HG02870 (cell line): ENCODE results near the gene TTC9C.
"Not testable (repeated sequence)": the region's sequence is repeated elsewhere in the genome, so short reads cannot be mapped to it uniquely, and the experiment has no call there.

Experiments used
- ATAC-seq: cut with Tn5 transposase; IDR thresholded peaks from one replicate; pipeline ENCODE4 v1.9.1; 2021; ENCODE audit warnings: mild to moderate bottlenecking, moderate library complexity; ENCODE audit not compliant: unreplicated experiment

TTC9C gene

DNA sequence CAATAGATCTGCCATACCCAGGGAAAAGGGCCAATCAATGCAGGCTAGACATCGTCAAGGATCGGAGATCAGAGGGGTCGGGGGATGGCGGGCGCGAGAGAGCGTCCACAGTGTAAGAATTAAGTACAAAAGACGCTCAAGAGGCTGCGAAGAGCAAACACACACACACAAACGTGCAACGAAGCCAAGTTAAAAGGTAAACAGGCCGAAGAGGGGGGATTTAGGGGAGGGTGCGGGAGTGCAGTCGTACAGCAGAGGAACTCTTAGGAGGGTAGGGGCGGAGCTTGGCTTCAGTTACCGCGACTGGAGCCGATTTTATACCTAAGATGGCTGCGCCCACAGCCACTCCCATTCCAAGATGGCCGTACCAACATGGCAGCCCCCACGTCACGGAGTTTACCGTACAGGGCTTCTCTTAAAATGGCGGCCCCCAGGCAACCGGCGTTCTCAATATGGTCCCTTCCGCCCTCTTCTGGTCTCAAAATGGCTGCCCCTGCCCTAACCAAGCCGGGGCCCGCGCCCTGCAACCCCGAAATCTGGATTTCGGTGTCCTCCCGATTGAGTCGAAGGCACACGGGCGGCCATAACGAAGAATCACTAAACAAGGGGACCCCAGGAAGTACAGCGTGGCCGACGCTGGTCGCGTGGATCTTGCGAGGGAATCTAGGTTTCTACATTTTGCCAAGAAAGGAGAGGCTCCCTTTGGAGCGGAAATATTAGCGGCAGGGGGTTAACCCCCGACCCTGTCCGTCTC lies 18.9 kb upstream of the TTC9C start:
- peak; percentile 72 for ATAC-seq

DNA sequence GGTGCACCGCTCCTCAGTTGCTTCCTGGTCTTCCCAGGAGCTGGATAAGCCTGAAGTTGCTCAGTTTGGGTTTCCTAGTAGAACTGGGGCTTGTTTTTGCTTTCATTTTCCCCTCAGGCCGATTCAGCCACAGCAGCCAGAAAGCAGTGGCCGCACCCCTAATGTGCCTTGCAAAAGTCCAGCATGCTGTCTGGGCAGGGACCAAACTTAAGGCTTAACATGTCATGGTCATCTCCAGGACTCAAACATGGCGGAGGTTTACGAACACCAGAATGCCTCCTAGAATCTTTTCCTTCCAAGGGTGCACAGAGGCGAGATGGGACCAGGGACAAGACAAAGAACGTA lies 18.3 kb upstream of the TTC9C start:
- ATAC-seq, result no peak

DNA sequence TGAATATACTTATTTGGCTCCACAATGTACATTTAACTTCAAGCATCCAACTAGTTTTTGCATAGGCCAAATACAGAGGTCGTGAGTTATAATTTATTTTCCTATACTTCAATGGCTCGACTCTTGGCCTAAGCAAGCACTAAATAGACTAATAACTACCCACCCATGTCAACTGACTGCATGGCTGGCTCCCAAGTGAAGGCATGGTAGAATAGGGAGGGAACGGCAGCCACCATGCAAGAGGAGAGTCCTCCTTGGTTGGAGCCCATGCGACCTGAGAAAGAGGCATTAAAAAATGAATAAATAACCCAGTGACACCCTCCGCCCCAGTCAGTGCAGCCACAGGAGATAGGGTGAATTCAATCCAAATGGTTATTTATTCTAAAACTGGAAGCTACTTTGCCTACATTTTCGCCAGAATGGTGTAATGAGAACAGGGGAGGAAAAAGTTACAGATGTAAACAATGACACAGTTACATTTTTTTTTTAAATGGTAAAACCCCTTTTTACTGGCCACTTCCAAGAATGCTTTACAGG lies 15.9 kb upstream of the TTC9C start:
- ATAC-seq, result no peak

DNA sequence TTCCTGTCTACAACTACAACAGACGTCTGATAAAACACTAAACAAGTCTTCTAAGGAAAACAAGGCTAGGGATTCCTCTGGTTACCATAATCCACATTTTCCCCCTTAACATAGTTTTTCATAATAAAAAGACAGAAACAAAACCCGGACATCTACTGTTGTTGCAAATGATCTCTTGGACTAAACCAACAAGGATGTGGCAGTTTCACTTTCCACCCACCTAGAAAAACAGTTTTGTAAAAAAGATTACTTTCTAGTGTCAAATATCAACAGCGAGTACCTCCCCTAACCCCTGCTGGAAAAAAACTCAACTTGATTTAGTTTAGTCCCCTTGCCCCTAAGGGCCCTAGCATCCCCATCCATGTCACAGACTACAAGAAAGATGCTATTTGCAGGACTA lies 15.4 kb upstream of the TTC9C start:
- ATAC-seq, result no peak

DNA sequence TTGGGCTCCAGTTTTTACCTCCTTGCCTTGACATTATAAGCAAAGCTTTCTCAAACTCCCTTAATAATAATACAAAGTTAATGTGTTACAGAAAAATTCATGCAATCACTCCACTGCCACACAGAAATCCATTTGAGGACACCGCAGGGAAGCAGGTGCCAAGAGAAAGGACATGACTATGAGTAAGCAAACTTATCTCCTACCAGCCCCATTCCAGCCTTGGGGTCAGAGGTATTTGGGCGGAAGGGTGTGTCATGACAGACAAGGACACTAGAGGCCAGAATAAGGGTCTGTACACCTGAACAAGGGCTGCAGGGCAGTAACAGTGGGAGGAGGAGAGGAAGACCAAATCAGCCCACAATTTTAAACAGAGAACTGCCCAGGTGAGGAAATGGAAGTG lies 14.9 kb upstream of the TTC9C start:
- no peak for ATAC-seq

DNA sequence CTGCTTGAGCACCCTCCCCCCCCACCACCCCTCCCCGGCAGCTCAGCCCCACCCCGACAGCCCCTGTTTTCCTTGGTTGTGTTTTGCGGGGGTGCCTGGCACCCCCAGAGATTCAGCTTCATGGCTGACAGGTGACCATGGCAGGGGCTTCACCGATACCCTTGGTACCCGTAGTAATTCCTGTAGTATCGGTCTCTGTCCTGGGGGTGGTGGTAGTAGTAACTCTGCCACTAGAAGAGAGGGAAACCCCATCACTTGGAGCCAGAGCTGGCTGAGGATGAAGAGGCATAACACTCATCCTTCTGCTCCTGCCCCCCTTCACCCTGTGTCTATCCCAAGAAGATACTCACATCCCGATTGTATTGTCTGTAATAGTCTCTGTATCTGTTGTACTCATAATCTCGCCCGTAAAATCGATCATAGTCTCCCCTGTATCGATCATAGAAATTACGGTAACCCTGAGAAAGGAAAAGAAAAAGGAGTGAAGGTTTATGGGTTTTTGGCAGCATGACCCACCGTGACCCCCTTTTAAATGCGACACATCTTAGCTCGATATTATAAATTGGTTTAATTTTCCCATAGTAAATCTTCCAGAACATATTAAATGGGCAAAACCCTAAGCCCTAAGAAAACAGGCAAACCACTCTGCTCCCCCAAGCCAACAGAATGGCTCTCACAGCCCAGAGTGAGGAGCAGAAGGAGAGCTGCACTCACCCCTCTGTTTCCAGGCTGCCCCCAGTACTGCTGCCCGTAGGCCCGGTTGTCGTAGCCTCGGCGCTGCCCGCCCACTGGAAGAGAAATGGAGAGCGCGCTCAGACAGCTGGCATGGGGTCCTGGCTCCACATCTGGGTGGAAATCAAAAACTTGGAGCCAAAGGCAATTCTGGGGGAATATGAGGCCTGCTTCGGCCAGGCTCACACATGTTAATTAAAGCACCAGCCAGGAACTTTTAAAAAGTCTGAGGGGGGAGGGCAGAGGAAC lies 12.8 kb upstream of the TTC9C start:
- ATAC-seq, result no peak

DNA sequence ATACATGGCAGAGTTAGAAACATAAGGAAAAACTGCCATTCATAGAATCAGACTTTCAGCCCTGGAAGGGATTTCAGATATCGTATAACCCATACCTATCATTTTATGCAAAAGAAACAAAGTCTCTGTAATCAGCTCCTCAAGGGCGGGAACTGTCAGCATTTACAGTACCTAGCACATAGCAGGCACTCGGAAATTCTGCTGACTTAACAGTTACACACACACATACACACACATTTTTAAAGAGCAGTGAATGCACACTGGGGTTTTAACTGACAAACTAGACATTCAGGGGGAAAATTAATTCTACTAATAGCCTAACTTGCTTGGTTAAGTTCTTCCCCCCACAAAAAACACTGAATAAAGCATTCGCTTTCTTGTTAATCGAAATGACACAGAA lies 12.1 kb upstream of the TTC9C start:
- no peak for ATAC-seq

DNA sequence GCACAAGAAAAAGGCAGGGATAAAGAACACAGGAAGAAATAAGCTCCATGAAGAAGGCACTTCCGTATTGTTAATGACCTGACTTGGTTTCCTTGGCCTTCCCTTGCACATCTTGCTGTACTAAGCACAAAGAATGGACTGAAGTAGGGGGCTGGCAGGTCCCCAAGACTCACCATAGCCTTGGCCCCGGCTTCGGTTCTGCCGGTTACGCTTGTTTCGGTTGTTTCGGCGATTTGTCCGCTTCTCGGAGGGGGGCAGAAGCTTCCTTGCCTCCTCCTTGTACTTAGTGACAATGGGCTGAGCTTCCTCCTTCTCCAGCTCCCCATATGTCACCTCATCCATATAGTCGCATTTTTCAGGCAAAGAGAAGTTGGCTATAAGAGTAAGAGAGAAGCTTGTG lies 11.5 kb upstream of the TTC9C start:
- no peak for ATAC-seq

DNA sequence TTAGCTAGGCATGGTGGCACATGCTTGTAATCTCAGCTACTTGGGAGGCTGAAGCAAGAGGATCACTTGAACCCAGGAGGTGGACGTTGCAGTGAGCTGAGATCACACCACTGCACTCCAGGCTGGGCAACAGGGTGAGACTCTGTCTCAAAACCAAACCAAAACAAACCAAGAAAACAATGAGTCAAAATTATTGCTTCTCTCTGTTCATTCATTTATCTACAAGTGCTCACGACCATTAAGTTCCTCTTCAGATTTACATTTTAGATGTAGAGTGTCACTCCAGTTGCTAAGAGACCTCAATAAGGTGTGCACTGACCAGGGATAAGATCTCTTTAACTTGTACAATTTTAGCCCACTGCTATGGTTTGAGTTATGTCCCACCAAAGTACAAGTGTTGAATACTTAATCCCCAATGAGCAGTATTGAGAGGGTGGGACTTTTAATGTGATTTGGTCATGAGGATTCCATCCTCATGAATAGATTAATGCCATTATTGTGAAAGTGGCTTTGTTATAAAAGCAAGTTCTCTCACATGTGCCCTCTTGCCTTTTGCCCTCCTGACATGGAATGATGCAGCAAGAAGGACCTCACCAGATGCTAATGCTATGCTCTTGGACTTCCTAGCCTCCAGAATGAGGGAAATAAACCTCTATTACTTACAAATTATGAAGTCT lies 8.8 kb upstream of the TTC9C start:
- no peak for ATAC-seq

DNA sequence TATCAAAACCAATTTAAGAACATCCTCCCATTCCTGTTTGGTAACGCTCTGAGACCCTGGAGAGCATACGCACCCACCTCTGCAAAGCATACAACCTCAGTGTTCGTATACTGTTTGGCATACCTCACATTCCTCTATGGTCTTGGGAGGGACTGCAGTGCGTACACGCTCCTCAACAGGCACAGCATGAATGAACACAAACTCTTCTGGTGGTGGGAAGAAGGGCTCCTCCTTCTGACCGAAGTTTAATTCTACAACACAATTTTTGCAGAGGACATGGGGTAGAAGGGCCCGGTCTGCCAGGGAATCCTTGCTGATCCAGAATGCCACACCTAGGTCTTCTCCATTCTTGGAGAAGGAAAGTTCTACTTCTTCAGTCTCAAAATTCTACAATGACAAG lies 6.3 kb upstream of the TTC9C start:
- ATAC-seq, result no peak

DNA sequence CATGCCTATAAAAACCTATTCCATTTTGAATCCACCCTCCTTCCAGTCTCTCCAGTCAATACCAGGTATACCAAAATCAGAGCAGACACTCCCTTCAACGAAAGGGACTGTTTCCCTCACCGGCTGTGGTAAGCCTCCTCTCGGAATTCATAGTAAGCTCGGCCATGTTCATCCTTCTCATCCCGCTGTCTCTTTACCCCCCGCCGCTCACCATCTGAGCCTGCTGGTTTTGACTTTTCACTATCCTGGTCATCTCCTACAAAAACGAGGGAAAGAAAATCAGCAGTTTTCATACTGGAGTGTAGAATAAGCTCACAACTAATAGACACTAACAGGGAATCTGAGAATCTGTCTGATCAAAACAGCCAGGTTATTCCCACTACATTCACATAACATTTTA lies 4.1 kb upstream of the TTC9C start:
- no peak for ATAC-seq

DNA sequence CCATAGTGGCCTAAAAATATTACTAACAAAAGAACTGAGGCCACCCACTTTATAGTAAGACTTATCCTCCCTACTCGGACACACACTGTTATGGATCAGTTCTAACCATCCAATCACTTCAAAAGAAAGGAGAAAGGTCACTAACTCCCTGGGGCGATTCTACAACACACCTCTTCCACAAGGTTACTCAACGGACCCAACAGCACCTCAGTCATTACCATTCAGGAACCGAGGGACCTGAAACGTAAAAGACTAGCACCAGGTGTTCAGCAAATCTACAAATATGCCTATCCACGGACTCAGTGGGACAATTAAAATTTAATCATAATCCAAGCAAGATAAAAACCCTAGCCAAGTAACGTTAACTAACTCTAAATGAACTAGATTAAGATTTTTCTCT lies 2.6 kb upstream of the TTC9C start:
- no peak for ATAC-seq

DNA sequence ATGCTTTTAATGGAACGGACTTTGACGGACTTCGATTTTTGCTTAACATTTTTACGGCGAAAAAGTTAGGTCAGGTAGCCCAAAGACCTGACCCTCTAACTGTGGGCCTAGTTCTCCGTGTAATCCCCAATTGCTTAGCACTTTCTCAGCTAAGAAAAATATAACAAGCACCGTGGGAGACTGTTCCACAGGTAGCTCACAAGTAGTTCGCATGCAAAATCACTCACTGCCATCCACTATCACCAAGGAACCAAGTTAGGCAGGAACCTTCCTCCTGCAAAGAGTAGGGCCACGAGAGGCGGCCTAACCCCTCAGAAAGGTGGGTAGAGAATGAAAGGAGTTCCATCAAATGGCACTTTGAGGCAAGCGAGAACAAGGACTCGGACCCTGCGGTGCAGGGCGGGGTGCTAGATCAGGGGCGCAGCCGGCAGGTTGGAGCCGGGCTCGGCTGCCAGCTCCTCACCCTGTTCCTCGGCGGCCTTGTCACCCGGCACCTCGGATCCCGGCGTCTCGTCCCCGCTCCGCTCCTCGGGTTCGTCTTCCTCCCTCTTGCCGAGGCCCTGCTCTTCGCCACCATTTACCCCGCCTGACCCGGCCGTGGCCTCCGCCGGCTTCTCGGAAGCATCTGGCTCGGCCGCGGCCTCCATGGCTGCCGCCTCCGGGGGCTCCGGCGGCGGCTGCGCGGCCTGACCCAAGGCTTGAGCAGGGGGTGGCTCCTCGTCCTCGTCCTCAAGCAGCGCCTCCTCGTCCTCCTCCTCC lies 2.0 kb upstream of the TTC9C start:
- ATAC-seq, result no peak

DNA sequence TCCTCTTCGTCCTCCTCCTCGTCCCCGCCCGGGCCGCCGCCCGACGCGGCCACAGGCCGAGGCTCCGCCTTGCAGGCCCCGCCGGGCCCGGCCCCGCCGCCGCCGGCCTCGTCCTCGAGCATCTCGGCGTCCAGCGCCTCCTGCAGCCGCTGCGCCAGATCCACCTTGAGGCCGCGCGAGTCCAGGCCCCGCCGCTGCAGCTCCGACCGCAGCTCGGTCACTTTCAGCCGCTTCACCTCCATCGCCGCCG lies 1.4 kb upstream of the TTC9C start:
- ATAC-seq, result peak; percentile 8

DNA sequence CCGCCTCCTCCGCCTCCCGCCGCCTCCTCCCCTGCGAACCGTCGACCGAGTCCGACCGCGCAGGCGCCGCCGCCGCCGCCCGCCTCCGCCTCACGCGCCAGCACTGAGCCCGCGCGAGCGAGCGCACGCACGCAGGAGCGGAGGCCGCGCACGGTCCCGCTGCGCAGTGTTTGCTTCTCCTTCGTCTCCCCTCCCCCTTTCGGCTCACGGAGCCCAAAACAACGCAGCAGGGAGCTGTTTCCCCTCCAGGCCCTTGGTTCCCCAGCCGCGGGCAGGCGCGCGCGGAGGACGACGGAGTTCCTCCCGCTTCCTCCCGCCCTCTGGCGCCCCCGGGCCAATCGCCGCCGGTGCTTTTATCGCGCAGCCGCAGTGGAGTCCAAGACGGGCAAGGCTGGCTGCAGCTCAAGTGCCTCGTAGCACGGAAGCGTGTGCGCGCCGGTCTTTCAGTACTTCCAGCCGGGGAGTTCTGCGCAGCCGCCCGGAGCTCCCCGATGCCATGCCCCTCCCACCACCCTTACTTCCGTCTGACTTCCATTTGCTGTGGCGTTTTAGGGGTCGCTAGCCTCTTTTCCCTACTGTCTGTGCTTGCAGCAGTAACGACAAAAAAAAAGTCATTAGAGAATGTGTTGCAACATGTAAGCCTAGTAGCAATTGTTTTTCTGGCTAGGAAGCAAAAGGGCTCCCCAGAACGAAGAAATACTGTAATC lies 968 bp upstream of the TTC9C start, which contains the start of gene HNRNPUL2:
Gene HNRNPUL2 (minus strand): TSS at position 293 of the 707 bp plus-strand sequence. CDS start 301 bp downstream, outside the sequence.
- peak; percentile 65 for ATAC-seq

DNA sequence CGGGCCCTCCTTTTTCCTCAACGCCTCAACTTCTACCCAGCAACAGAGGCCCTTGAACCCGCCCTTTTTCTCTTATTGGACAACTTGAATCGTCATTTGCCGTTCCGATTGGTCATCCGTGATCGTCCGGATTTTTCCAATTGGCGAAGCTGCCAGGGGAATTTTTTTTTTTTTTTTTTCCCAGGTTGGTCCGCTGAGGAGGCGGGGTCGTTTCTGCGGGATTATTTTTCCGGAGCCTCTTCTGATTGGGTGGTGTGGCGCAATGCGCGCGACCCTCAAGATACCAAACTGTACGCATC lies 465 bp upstream of the TTC9C start:
- ATAC-seq, result peak; percentile 55

DNA sequence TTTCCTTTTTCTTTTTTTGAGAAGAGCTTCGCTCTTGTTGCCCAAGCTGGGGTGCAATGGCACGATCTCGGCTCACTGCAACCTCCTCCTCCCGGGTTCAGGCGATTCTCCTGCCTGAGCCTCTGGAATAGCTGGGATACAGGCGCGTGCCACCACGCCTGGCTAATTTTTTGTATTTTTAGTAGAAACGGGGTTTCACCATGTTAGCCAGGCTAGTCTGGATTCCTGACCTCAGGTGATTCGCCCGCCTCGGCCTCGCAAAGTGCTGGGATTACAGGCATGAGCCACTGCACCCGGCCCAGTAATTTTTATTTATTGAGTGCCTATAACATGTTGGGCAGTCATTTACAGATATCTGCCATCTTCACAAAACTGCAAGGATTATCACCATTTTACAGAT lies 1.8 kb downstream of the TTC9C start:
- ATAC-seq, result not testable (repeated sequence)

DNA sequence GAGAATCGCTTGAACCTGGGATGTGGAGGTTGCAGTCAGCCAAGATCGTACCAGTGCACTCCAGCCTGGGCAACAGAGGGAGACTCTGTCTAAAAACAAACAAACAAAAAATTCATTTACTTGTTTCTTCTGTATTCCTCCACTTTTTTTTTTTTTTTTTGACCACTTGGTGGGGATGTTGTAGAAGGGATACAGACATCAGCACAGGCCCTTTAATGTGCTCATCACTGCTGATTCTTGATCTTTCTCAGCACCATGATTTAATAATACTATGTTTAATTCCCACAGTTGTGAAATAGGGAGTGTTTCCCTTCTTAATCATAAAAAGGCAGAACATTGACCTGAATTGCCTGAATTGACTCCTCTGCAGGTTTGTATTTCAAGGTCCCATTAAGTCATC lies 4.5 kb downstream of the TTC9C start:
- ATAC-seq, result no peak

DNA sequence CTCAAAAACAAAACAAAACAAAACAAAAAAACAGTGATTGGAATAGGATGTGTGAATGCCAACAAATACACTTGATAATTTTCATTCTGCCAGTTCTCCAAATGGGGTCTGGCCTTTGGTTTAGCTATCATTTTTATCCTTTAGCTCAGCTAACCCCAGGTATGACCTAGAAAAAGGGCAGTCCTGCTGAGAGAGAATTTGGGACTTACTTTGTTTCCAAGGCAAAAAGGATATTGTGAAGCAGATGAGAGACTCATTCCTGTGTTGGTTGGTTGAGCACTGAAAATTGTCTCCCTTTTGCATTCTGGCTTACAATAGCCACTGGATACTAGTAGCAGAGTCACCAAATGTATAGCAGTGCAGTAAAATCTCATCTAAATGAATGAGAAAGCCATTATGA lies 8.9 kb downstream of the TTC9C start:
- no peak for ATAC-seq

DNA sequence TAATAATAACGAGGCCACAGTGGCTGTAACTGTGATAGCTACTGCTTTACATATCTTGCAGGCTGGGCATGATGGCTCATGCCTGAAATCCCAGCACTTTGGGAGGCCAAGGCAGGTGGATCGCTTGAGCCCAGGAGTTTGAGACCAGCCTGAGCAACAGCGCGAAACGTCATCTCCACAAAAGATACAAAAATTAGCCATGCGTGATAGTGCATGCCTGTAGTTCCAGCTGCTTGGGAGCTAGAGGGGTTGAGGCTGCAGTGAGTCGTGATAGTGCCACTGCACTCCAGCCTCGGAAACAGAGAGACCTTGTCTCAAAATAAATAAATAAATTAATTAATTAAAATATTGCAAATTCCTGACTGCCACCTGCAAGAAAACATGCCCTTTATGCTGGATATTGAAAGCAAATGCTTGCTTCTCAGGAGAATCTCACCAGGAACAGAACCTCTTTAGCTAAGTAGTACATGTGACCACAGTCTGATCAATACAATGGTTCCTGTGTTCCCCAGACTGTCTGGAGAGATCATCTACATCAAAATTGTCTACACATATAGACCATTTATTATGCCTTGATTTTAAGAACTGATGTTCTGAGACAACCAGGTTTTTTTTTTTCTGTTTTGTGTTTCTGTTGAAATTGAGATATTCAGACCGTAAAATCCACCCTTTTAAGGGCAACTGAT lies 19.3 kb downstream of the TTC9C start:
- ATAC-seq, result no peak
